Transverse colon (tissue), 4 donors: ENCODE results near the gene GBA2.
A peak's percentile ranks its signal among the peaks of the same experiment; 100 is the strongest.

ENCODE experiments used
- POLR2A ChIP-seq: fragments of 450-650 bp; IDR thresholded peaks from one replicate; pipeline ENCODE4 v1.6.1; 2016; ENCODE audit warnings: antibody characterized with exemption, mild to moderate bottlenecking, moderate library complexity
- POLR2AphosphoS5 ChIP-seq, 3 donors: sonication (generic); formaldehyde crosslinking; IDR thresholded peaks; one replicate each; pipeline ENCODE4 v1.6.1; 2016; ENCODE audit warnings: antibody characterized with exemption in 3 of 3
- TF ChIP-seq, protein P1 (sequence below), 5 experiments: fragments of 200-600 bp in 3 of 5; fragments of 450-650 bp in 2 of 5; sonication (generic) in 3 of 5; IDR thresholded peaks; 1 replicate in 2 of 5; 2 replicates in 3 of 5; pipeline ENCODE4 v1.5.1; 2016 to 2017; ENCODE audit warnings: antibody characterized with exemption in 5 of 5, inconsistent platforms in 3 of 5, mild to moderate bottlenecking in 2 of 5, moderate library complexity in 1 of 5

DNA sequence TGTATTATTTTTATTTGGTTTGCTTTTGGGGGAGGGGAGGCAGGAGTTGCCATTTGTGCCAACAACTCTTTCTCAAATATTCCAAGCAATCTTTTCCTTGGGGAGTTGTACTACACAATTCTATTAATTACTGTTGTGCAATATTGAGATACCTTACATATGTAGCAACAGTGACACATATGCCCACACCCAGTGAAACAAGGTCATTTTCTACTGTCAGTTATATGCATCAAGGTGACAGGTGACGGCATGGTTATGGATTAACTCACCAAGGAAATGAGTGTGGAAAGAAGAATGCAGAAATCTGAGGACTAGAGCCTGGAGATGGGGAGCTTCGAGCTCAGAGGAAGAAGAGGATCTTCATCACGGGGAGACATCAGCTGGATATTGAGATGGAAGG, 22.9 kb upstream of the GBA2 start:
- TF ChIP-seq, protein P1, sequence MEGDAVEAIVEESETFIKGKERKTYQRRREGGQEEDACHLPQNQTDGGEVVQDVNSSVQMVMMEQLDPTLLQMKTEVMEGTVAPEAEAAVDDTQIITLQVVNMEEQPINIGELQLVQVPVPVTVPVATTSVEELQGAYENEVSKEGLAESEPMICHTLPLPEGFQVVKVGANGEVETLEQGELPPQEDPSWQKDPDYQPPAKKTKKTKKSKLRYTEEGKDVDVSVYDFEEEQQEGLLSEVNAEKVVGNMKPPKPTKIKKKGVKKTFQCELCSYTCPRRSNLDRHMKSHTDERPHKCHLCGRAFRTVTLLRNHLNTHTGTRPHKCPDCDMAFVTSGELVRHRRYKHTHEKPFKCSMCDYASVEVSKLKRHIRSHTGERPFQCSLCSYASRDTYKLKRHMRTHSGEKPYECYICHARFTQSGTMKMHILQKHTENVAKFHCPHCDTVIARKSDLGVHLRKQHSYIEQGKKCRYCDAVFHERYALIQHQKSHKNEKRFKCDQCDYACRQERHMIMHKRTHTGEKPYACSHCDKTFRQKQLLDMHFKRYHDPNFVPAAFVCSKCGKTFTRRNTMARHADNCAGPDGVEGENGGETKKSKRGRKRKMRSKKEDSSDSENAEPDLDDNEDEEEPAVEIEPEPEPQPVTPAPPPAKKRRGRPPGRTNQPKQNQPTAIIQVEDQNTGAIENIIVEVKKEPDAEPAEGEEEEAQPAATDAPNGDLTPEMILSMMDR (IDR thresholded peaks at IDR 0.05) = no peak
- TF ChIP-seq POLR2AphosphoS5 (IDR thresholded peaks at IDR 0.05) = peak in 2 of 3 donors; percentile 29 to 50
- peak; percentile 11 for TF ChIP-seq POLR2A
